ENCODE results near the gene TMEM69. TPM values are rescaled to one million over a fixed set of nuclear protein-coding genes. Genes with fewer than 3 reads are reported as not detected.

Gene TMEM69
- polyA plus RNA-seq, 3 donors = 27.6 to 43.4 (median 36.2) TPM

GRCh38 chr1:45669379-45669778, 18.6 kb upstream of the TMEM69 start:
- peaks cover 20% of the 10 kb centered on the region for H3K4me1 Mint-ChIP-seq
- Histone ChIP-seq H3K9me3 (replicated peaks in 1 of 2; ENCODE audit: control insufficient read depth in 1 of 2, insufficient read depth in 1 of 2, low read length in 2 of 2) (no peaks in the 10 kb centered on the region), H3K4me2 (replicated peaks; ENCODE audit: extremely low read depth, low read length, poor library complexity, severe bottlenecking) (no peak overlapping the region), H4K20me1 (ENCODE audit: insufficient read depth, low read length) (peaks cover 99% of the 10 kb centered on the region), H3K79me2 (ENCODE audit: insufficient read depth, low read length) (peaks cover 100% of the 10 kb centered on the region), H3K4me3 (replicated peaks in 1 of 3; ENCODE audit: low read depth in 2 of 3, low read length in 3 of 3) (no peak overlapping the region), H2AFZ (ENCODE audit: insufficient read depth, low read depth, low read length, poor library complexity, severe bottlenecking) (no peak overlapping the region), H3K27me3 (ENCODE audit: control insufficient read depth in 2 of 2, insufficient read depth in 2 of 2, low read length in 2 of 2) (no peaks in the 10 kb centered on the region), H3K27ac (ENCODE audit: low read depth in 1 of 2, low read length in 2 of 2) (peak overlapping the region in 1 of 2 donors; percentile 44), H3K4me1 (ENCODE audit: control insufficient read depth in 1 of 2, insufficient read depth in 2 of 2, low read length in 2 of 2) (peaks cover 0 to 5% of the 10 kb centered on the region in 2 donors), H3K36me3 (replicated peaks in 1 of 2; ENCODE audit: control insufficient read depth in 1 of 2, insufficient read depth in 2 of 2, low read length in 2 of 2) (peaks cover 2 to 46% of the 10 kb centered on the region in 2 donors), H3K9ac (ENCODE audit: insufficient read depth, low read length, poor library complexity, severe bottlenecking) (no peak overlapping the region)
- TF ChIP-seq, protein P1, sequence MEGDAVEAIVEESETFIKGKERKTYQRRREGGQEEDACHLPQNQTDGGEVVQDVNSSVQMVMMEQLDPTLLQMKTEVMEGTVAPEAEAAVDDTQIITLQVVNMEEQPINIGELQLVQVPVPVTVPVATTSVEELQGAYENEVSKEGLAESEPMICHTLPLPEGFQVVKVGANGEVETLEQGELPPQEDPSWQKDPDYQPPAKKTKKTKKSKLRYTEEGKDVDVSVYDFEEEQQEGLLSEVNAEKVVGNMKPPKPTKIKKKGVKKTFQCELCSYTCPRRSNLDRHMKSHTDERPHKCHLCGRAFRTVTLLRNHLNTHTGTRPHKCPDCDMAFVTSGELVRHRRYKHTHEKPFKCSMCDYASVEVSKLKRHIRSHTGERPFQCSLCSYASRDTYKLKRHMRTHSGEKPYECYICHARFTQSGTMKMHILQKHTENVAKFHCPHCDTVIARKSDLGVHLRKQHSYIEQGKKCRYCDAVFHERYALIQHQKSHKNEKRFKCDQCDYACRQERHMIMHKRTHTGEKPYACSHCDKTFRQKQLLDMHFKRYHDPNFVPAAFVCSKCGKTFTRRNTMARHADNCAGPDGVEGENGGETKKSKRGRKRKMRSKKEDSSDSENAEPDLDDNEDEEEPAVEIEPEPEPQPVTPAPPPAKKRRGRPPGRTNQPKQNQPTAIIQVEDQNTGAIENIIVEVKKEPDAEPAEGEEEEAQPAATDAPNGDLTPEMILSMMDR (IDR thresholded peaks at IDR 0.05) = no peak
- H3K27ac Mint-ChIP-seq = peak overlapping the region in 2 of 7 donors; percentile 19 to 50
- H3K4me3 Mint-ChIP-seq = no peak overlapping the region
- DNase-seq = no peak
- intact Hi-C loops (cut with micrococcal nuclease) = no loop called here
- peaks cover 23 to 28% of the 10 kb centered on the region in 2 donors for H3K36me3 Mint-ChIP-seq
- H3K9me3 Mint-ChIP-seq = no peaks in the 10 kb centered on the region
- no CpG with 5 or more reads among the region's 1 CpG for WGBS (ENCODE audit: insufficient coverage)
- H3K27me3 Mint-ChIP-seq (ENCODE audit: low read depth in 3 of 3) = no peaks in the 10 kb centered on the region

DNA sequence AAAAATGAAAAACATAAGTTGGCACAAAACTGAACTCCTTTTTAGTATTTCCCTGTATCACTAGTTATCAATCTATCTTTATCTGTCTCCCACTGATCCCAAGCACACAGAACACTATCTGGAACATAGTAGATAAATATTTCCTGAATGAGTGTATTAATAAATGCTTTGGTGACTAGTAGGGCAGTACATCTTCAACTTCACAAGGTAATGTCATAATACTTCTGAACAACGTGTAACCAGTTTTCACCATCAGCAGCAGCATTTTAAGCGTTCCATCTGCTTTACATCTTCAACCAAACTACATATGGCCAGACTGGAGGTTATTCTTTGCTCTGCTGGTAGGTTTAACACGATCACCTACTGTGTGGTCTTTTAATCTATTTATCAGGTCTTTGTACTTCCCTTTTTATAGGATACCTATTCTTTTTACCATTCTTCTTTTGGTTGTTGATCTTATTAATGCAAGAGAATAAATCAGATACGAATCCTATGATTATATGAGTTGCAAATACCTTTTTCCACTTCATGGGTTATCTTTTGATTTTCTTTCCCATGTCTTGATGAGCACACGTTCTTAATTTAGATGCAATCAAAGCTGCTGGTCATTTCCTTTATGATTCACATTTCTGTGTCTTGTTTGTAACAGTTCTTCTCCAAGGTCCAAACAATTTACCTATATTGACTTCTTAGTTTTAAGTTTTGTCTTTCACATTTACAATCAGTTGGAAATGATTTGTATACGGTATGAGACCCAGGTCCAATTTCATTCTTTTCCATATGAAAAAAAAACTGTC, 17.9 kb upstream of the TMEM69 start:
- Histone ChIP-seq H4K20me1 (ENCODE audit: insufficient read depth, low read length) (peaks cover 99% of the 10 kb centered on the region), H3K36me3 (replicated peaks in 1 of 2; ENCODE audit: control insufficient read depth in 1 of 2, insufficient read depth in 2 of 2, low read length in 2 of 2) (peaks cover 5 to 50% of the 10 kb centered on the region in 2 donors), H3K4me3 (replicated peaks in 1 of 3; ENCODE audit: low read depth in 2 of 3, low read length in 3 of 3) (no peak overlapping the region), H3K79me2 (ENCODE audit: insufficient read depth, low read length) (peaks cover 100% of the 10 kb centered on the region), H3K9ac (ENCODE audit: insufficient read depth, low read length, poor library complexity, severe bottlenecking) (no peak overlapping the region), H3K4me1 (ENCODE audit: control insufficient read depth in 1 of 2, insufficient read depth in 2 of 2, low read length in 2 of 2) (peaks cover 0 to 5% of the 10 kb centered on the region in 2 donors), H3K9me3 (replicated peaks in 1 of 2; ENCODE audit: control insufficient read depth in 1 of 2, insufficient read depth in 1 of 2, low read length in 2 of 2) (no peaks in the 10 kb centered on the region), H3K4me2 (replicated peaks; ENCODE audit: extremely low read depth, low read length, poor library complexity, severe bottlenecking) (no peak overlapping the region), H2AFZ (ENCODE audit: insufficient read depth, low read depth, low read length, poor library complexity, severe bottlenecking) (no peak overlapping the region), H3K27me3 (ENCODE audit: control insufficient read depth in 2 of 2, insufficient read depth in 2 of 2, low read length in 2 of 2) (no peaks in the 10 kb centered on the region), H3K27ac (ENCODE audit: low read depth in 1 of 2, low read length in 2 of 2) (peak overlapping the region in 1 of 2 donors; percentile 44)
- no peaks in the 10 kb centered on the region for H3K9me3 Mint-ChIP-seq
- peak overlapping the region in 1 of 7 donors; percentile 70 for H3K27ac Mint-ChIP-seq
- DNase-seq = no peak
- intact Hi-C loops (cut with micrococcal nuclease) = no loop called here
- WGBS (ENCODE audit: insufficient coverage) = no CpG with 5 or more reads among the region's 6 CpGs
- no peak overlapping the region for H3K4me3 Mint-ChIP-seq
- TF ChIP-seq, protein P1 (IDR thresholded peaks at IDR 0.05) = no peak
- peaks cover 22% of the 10 kb centered on the region for H3K4me1 Mint-ChIP-seq
- no peaks in the 10 kb centered on the region for H3K27me3 Mint-ChIP-seq (ENCODE audit: low read depth in 3 of 3)
- H3K36me3 Mint-ChIP-seq = peaks cover 27 to 30% of the 10 kb centered on the region in 2 donors

Data from CD14-positive monocyte (primary cell).